ENCODE results near the gene SUZ12. TPM values are rescaled to one million over a fixed set of nuclear protein-coding genes. Genes with fewer than 3 reads are reported as not detected.
"Not testable (repeated sequence)": the region's sequence is repeated elsewhere in the genome, so short reads cannot be mapped to it uniquely, and the experiment has no call there.

SUZ12 gene
- 29.1 and 30.4 TPM in 2 replicates for total RNA-seq (2022)
- Bru-seq, nascent RNA: percentile 80 among the genes with signal in this experiment
- percentile 86 among the genes with signal in this experiment for BruChase-seq, experiment 1, labeled RNA remaining after a 6-hour chase
- percentile 83 among the genes with signal in this experiment for BruChase-seq, experiment 2, labeled RNA remaining after a 2-hour chase
- long read RNA-seq, full-length matches to known transcripts: 97 of 115 reads
- long read RNA-seq, partial matches to known transcripts: 5 of 115 reads
- long read RNA-seq, other reads (novel, unspliced or antisense): 13 of 115 reads

- H3K4me1 Mint-ChIP-seq (ENCODE audit: insufficient read depth, unreplicated experiment); BruUV-seq (replicated peaks); H3K9me3 Mint-ChIP-seq (ENCODE audit: unreplicated experiment); H3K27me3 Mint-ChIP-seq (ENCODE audit: insufficient read depth, unreplicated experiment); intact Hi-C loops (cut with micrococcal nuclease): not testable (repeated sequence)
- Mint-ChIP-seq H3K4me3 (ENCODE audit: unreplicated experiment) (peak within 1 kb of the TSS; percentile 76), H3K27ac (ENCODE audit: low read depth, unreplicated experiment) (peak within 1 kb of the TSS; percentile 78), H3K36me3 (ENCODE audit: insufficient read depth, unreplicated experiment) (peaks cover 24% of the 10 kb centered on the region)
- CTCF ChIA-PET: interaction anchor here (0.6 to 1.3 kb wide), 2 partner anchors 24 to 294 kb away, joined by 3 to 4 read pairs; no protein-coding TSS in a partner anchor
- POLR2A ChIA-PET: interaction anchor here (0.7 to 3.6 kb wide), 6 partner anchors 24 to 206 kb away, joined by 3 to 25 read pairs (median 4); partner anchors contain the start of genes LRRC37B, RHOT1 and UTP6
- DNase-seq (ENCODE audit: unreplicated experiment): peak; percentile 80
These were observed at the start of gene SUZ12 for GRCh38 chr17:31936615-31937609. SUZ12 (plus strand) TSS chr17:31937007; CDS start chr17:31937247, 240 bp downstream.

GRCh38 chr17:31888124-31888523 is 48.7 kb upstream of the SUZ12 start:
- Mint-ChIP-seq H3K27me3 (ENCODE audit: insufficient read depth, unreplicated experiment) (no peaks in the 10 kb centered on the region), H3K4me1 (ENCODE audit: insufficient read depth, unreplicated experiment) (no peaks in the 10 kb centered on the region), H3K9me3 (ENCODE audit: unreplicated experiment) (no peaks in the 10 kb centered on the region), H3K27ac (ENCODE audit: low read depth, unreplicated experiment) (no peak overlapping the region), H3K4me3 (ENCODE audit: unreplicated experiment) (no peak overlapping the region), H3K36me3 (ENCODE audit: insufficient read depth, unreplicated experiment) (peaks cover 100% of the 10 kb centered on the region)
- TF ChIP-seq, protein P1, sequence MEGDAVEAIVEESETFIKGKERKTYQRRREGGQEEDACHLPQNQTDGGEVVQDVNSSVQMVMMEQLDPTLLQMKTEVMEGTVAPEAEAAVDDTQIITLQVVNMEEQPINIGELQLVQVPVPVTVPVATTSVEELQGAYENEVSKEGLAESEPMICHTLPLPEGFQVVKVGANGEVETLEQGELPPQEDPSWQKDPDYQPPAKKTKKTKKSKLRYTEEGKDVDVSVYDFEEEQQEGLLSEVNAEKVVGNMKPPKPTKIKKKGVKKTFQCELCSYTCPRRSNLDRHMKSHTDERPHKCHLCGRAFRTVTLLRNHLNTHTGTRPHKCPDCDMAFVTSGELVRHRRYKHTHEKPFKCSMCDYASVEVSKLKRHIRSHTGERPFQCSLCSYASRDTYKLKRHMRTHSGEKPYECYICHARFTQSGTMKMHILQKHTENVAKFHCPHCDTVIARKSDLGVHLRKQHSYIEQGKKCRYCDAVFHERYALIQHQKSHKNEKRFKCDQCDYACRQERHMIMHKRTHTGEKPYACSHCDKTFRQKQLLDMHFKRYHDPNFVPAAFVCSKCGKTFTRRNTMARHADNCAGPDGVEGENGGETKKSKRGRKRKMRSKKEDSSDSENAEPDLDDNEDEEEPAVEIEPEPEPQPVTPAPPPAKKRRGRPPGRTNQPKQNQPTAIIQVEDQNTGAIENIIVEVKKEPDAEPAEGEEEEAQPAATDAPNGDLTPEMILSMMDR (IDR thresholded peaks at IDR 0.05; ENCODE audit: unreplicated experiment): no peak
- ChIA-PET POLR2A (no interaction called here), CTCF (interaction anchor here (0.7 kb wide), 1 partner anchor 10 kb away, joined by 4 read pairs; no protein-coding TSS in a partner anchor)
- no TSS peak for BruUV-seq (replicated peaks)
- DNase-seq (ENCODE audit: unreplicated experiment): no peak
- intact Hi-C loops (cut with micrococcal nuclease): no loop called here

- no peaks in the 10 kb centered on the region for H3K4me1 Mint-ChIP-seq (ENCODE audit: insufficient read depth, unreplicated experiment)
- no peak overlapping the region for H3K4me3 Mint-ChIP-seq (ENCODE audit: unreplicated experiment)
- no TSS peak for BruUV-seq (replicated peaks)
- no peaks in the 10 kb centered on the region for H3K9me3 Mint-ChIP-seq (ENCODE audit: unreplicated experiment)
- peaks cover 37% of the 10 kb centered on the region for H3K36me3 Mint-ChIP-seq (ENCODE audit: insufficient read depth, unreplicated experiment)
- intact Hi-C loops (cut with micrococcal nuclease): loop anchor here (5.0 kb wide), 2 partner anchors 236 to 464 kb away; no protein-coding TSS in a partner anchor
- H3K27me3 Mint-ChIP-seq (ENCODE audit: insufficient read depth, unreplicated experiment): no peaks in the 10 kb centered on the region
- ChIA-PET POLR2A (interaction anchor here (0.6 to 2.6 kb wide), 27 partner anchors 9 to 962 kb away, joined by 3 to 25 read pairs (median 4); partner anchors contain the start of genes C17orf75, COPRS and SUZ12), CTCF (interaction anchor here (0.6 to 2.0 kb wide), 6 partner anchors 10 to 693 kb away, joined by 3 to 7 read pairs (median 4); no protein-coding TSS in a partner anchor)
- peak; percentile 33 for DNase-seq (ENCODE audit: unreplicated experiment)
- no peak overlapping the region for H3K27ac Mint-ChIP-seq (ENCODE audit: low read depth, unreplicated experiment)
- TF ChIP-seq, protein P1 (IDR thresholded peaks at IDR 0.05; ENCODE audit: unreplicated experiment): no peak
These were observed 35.9 kb upstream of the SUZ12 start for GRCh38 chr17:31900877-31901276.

- TF ChIP-seq, protein P1 (IDR thresholded peaks at IDR 0.05; ENCODE audit: unreplicated experiment): no peak
- CTCF ChIA-PET: interaction anchor here (0.7 to 2.0 kb wide), 4 partner anchors 8 to 16 kb away, joined by 3 to 6 read pairs (median 4); no protein-coding TSS in a partner anchor
- DNase-seq (ENCODE audit: unreplicated experiment): no peak
- POLR2A ChIA-PET: interaction anchor here (0.6 to 2.6 kb wide), 5 partner anchors 9 to 66 kb away, joined by 3 to 25 read pairs (median 8); partner anchors contain the start of gene SUZ12
- Mint-ChIP-seq H3K4me1 (ENCODE audit: insufficient read depth, unreplicated experiment) (no peaks in the 10 kb centered on the region), H3K27ac (ENCODE audit: low read depth, unreplicated experiment) (no peak overlapping the region), H3K9me3 (ENCODE audit: unreplicated experiment) (no peaks in the 10 kb centered on the region), H3K4me3 (ENCODE audit: unreplicated experiment) (no peak overlapping the region), H3K36me3 (ENCODE audit: insufficient read depth, unreplicated experiment) (peaks cover 19% of the 10 kb centered on the region), H3K27me3 (ENCODE audit: insufficient read depth, unreplicated experiment) (no peaks in the 10 kb centered on the region)
- no TSS peak for BruUV-seq (replicated peaks)
- intact Hi-C loops (cut with micrococcal nuclease): loop anchor here (5.0 kb wide), 2 partner anchors 235 to 465 kb away; no protein-coding TSS in a partner anchor
These were observed 34.1 kb upstream of the SUZ12 start for GRCh38 chr17:31902693-31903092.

Measured in MCF 10A (cell line).